IgD-negative memory B cell (primary cell): ENCODE measurements around the gene BUD23. TPM values are rescaled to one million over a fixed set of nuclear protein-coding genes. Genes with fewer than 3 reads are reported as not detected.

ENCODE experiments used
- H3K27ac Mint-ChIP-seq, 3 donors: one replicate each; pipeline ENCODE4 v1.8.0; 2020 to 2022; ENCODE audit warnings: mild to moderate bottlenecking in 3 of 3, mixed read lengths in 3 of 3, moderate library complexity in 1 of 3
- H3K27me3 Mint-ChIP-seq: one replicate; pipeline ENCODE4 v1.8.0; 2021; ENCODE audit warnings: mixed read lengths
- H3K36me3 Mint-ChIP-seq: one replicate; pipeline ENCODE4 v1.8.0; 2020; ENCODE audit warnings: mild to moderate bottlenecking, mixed read lengths
- H3K4me1 Mint-ChIP-seq, 3 donors: one replicate each; pipeline ENCODE4 v1.8.0; 2020 to 2022; ENCODE audit warnings: mixed read lengths in 3 of 3, mild to moderate bottlenecking in 1 of 3
- H3K4me3 Mint-ChIP-seq, 4 donors: one replicate each; pipeline ENCODE4 v1.8.0; 2020 to 2022; ENCODE audit warnings: mild to moderate bottlenecking in 4 of 4, mixed read lengths in 4 of 4, moderate library complexity in 3 of 4
- H3K9me3 Mint-ChIP-seq, 3 donors: one replicate each; pipeline ENCODE4 v1.8.0; 2020 to 2021; ENCODE audit warnings: mixed read lengths in 3 of 3, mild to moderate bottlenecking in 1 of 3
- polyA plus RNA-seq: library from polyadenylated mRNA; unstranded; fragments of 300-500 nt; fragmentation: Illumina TruSeq; gene quantifications from one replicate; pipeline ENCODE4 v1.2.3, GENCODE V29; 2021

BUD23 gene
- polyA plus RNA-seq, 1 donor from 2014 or later, result 137 TPM

GRCh38 chr7:73678862-73679261 is 4.5 kb upstream of the BUD23 start:
- Mint-ChIP-seq H3K36me3 (no peaks in the 10 kb centered on the region), H3K4me1 (peaks cover 15 to 16% (median 15%) of the 10 kb centered on the region in 3 donors), H3K4me3 (peak overlapping the region in 2 of 4 donors; percentile 25 to 81), H3K27ac (peak overlapping the region in 1 of 3 donors; percentile 25), H3K9me3 (no peaks in the 10 kb centered on the region), H3K27me3 (no peaks in the 10 kb centered on the region)

- H3K9me3 Mint-ChIP-seq, result no peaks in the 10 kb centered on the region
- H3K27me3 Mint-ChIP-seq, result no peaks in the 10 kb centered on the region
- H3K4me3 Mint-ChIP-seq, result peak overlapping the region in 1 of 4 donors; percentile 75
Measured at GRCh38 chr7:73679709-73680108, 3.7 kb upstream of the BUD23 start.

GRCh38 chr7:73680501-73680900 is 2.9 kb upstream of the BUD23 start:
- H3K4me1 Mint-ChIP-seq, result peaks cover 16 to 18% (median 17%) of the 10 kb centered on the region in 3 donors
- H3K4me3 Mint-ChIP-seq, result peak overlapping the region in 3 of 4 donors; percentile 12 to 98 (median 97)
- peak overlapping the region in 2 of 3 donors; percentile 20 to 61 for H3K27ac Mint-ChIP-seq
- H3K27me3 Mint-ChIP-seq, result no peaks in the 10 kb centered on the region
- H3K36me3 Mint-ChIP-seq, result no peaks in the 10 kb centered on the region
- no peaks in the 10 kb centered on the region for H3K9me3 Mint-ChIP-seq

More at GRCh38 chr7:73679709-73680108, 3.7 kb upstream of the BUD23 start:
- Mint-ChIP-seq H3K27ac (peak overlapping the region in 1 of 3 donors; percentile 25), H3K4me1 (peaks cover 16 to 18% (median 17%) of the 10 kb centered on the region in 3 donors), H3K36me3 (no peaks in the 10 kb centered on the region)

DNA sequence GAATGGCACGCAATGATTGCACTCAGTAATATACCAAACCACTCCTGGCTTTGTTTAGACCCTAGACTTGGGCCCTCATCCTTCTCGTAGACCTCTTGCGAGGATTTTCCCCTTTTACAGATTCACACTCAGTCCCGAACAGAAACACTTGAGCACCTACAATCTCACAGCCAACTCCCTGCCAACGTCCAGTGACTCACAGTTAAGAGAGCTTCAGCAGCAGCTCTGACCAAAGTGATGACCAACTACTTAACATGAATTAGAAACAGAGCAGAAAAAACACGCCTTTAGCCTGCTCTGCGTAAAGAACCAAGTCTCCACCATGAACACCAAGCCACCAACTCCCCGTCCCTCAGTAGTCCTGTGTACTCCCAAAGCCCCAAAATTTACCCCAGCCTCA is 2.4 kb upstream of the BUD23 start:
- Mint-ChIP-seq H3K9me3 (no peaks in the 10 kb centered on the region), H3K27ac (peak overlapping the region in 1 of 3 donors; percentile 61), H3K27me3 (no peaks in the 10 kb centered on the region), H3K4me3 (peak overlapping the region; percentile 65 to 98 (median 88)), H3K36me3 (no peaks in the 10 kb centered on the region), H3K4me1 (peaks cover 16 to 18% (median 18%) of the 10 kb centered on the region in 3 donors)

DNA sequence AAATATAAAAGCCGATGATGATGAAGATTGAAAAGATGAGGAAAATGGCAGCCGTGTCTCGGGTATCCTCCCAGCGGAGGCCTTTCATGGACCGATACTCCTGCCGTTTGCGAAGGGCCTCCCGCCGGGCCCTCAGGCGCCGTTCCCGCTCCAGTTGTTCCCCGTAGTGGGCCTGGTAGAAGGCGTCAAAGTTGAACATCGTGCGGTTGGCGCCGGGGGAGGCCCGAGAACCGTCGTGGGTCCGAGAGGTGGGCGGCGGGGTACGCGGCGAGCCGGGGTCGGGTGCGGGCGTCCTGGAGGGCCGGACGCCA is 697 bp upstream of the BUD23 start:
- peaks cover 16 to 18% (median 18%) of the 10 kb centered on the region in 3 donors for H3K4me1 Mint-ChIP-seq

GRCh38 chr7:73683788-73684693 is 644 bp downstream of the BUD23 start:
- Mint-ChIP-seq H3K9me3 (no peaks in the 10 kb centered on the region), H3K4me3 (peak overlapping the region; percentile 97 to 99 (median 98)), H3K36me3 (peaks cover 4% of the 10 kb centered on the region), H3K4me1 (peaks cover 16 to 22% (median 17%) of the 10 kb centered on the region in 3 donors), H3K27ac (peak overlapping the region; percentile 93 to 96 (median 96)), H3K27me3 (no peaks in the 10 kb centered on the region)

More for the DNA sequence above, 697 bp upstream of the BUD23 start:
- Mint-ChIP-seq H3K9me3 (no peaks in the 10 kb centered on the region), H3K36me3 (no peaks in the 10 kb centered on the region), H3K27ac (peak overlapping the region; percentile 23 to 96 (median 96)), H3K27me3 (no peaks in the 10 kb centered on the region), H3K4me3 (peak overlapping the region; percentile 97 to 99 (median 98))

DNA sequence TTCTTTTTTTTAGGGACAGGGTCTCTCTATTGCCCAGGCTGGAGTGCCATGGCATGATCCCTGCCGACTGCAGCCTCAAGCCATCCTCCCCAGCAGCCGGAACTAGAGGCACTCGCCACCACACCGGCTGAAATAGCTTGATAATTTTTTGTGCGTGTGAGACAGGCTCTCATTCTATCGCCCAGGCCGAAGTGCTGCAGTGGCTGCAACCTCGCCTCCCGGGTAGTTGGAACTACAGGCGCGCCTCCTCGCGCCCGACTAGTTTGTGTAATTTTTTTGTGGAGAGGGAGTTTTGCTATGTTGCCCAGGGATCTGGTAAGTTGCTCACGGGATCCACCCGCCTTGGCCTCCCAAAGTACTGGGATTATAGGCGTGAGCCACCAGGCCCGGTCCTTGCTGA is 1.9 kb downstream of the BUD23 start:
- no peaks in the 10 kb centered on the region for H3K27me3 Mint-ChIP-seq

GRCh38 chr7:73688288-73688687 is 4.9 kb downstream of the BUD23 start:
- Mint-ChIP-seq H3K27ac (peak overlapping the region in 1 of 3 donors; percentile 44), H3K27me3 (no peaks in the 10 kb centered on the region), H3K4me1 (peaks cover 6 to 13% (median 12%) of the 10 kb centered on the region in 3 donors), H3K9me3 (no peaks in the 10 kb centered on the region), H3K36me3 (peaks cover 10% of the 10 kb centered on the region), H3K4me3 (no peak overlapping the region)

More for the DNA sequence above, 1.9 kb downstream of the BUD23 start:
- Mint-ChIP-seq H3K4me3 (peak overlapping the region; percentile 39 to 98 (median 64)), H3K27ac (peak overlapping the region in 1 of 3 donors; percentile 45), H3K36me3 (peaks cover 4% of the 10 kb centered on the region), H3K9me3 (no peaks in the 10 kb centered on the region), H3K4me1 (peaks cover 16 to 27% (median 23%) of the 10 kb centered on the region in 3 donors)

- no peak overlapping the region for H3K27ac Mint-ChIP-seq
- H3K4me1 Mint-ChIP-seq, result peaks cover 0 to 10% (median 9%) of the 10 kb centered on the region in 3 donors
- H3K36me3 Mint-ChIP-seq, result peaks cover 10% of the 10 kb centered on the region
- no peak overlapping the region for H3K4me3 Mint-ChIP-seq
- no peaks in the 10 kb centered on the region for H3K27me3 Mint-ChIP-seq
- H3K9me3 Mint-ChIP-seq, result no peaks in the 10 kb centered on the region
Measured at GRCh38 chr7:73690646-73691045, 7.2 kb downstream of the BUD23 start.

DNA sequence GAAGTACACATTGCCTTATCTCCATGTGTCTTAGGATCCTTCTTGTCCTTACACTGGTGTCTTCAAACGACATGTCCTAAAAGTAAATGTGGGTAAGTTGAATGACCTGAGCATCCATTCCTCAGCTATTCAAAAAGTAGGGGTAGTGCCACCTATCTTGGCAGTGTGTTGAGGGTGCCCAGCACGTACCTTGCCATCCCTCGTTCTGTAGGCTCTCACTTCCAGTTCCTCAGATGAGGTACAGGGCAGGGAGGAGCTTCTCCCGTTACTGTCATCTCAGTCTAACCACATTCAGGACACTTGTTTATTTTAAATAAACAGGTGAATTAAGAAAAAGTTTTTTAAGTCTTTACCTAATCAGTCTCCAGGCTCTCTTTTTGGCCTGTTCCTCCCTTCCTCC is 13.0 kb downstream of the BUD23 start:
- Mint-ChIP-seq H3K27ac (no peak overlapping the region), H3K9me3 (no peaks in the 10 kb centered on the region), H3K27me3 (no peaks in the 10 kb centered on the region), H3K4me1 (peaks cover 0 to 2% (median 0%) of the 10 kb centered on the region in 3 donors), H3K36me3 (peaks cover 11% of the 10 kb centered on the region), H3K4me3 (no peak overlapping the region)

DNA sequence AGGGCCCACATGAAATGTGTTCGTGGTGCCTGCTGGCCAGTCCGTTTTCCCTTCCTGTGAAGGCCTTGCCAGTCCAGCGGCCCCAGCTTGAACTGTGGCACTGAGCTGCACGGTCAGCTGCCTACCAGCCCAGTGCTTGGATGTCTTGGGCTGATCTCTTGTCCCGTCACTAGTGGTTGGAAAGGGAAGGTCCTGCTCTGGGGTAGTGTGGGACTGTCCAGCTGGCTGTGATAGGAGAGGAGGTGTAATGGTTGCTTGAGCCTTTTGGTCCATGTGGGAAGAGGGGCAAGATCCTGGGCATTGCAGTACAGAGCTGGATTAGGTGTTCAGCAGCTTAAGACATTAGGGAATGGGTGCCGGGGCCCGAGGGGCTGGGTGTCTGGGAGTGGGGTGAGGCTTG is 15.0 kb downstream of the BUD23 start:
- Mint-ChIP-seq H3K4me3 (no peak overlapping the region), H3K27ac (no peak overlapping the region), H3K9me3 (no peaks in the 10 kb centered on the region), H3K4me1 (peaks cover 0 to 3% (median 0%) of the 10 kb centered on the region in 3 donors), H3K27me3 (peaks cover 4% of the 10 kb centered on the region), H3K36me3 (peaks cover 6% of the 10 kb centered on the region)

GRCh38 chr7:73699370-73700068 is 16.1 kb downstream of the BUD23 start:
- Mint-ChIP-seq H3K27me3 (peaks cover 5% of the 10 kb centered on the region), H3K4me3 (no peak overlapping the region), H3K27ac (no peak overlapping the region), H3K4me1 (peaks cover 0 to 3% (median 2%) of the 10 kb centered on the region in 3 donors), H3K9me3 (no peaks in the 10 kb centered on the region), H3K36me3 (peaks cover 6% of the 10 kb centered on the region)

DNA sequence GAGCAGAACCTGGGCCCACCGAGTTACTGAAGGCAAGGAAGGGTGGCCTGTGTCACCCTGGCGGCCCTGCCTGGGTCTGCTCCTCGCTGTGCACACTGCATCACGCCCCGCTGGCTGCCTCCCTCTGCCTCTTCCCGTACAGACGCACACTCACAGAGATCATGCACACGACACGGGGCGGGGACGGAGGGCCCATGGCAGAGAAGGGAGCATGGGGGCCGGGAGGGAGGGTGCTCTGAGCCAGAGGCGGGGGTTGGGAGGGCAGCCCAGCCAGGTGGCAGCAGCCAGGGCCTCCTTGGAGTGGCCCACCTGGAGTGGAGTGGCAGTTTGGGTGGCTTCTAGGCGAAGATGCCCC is 16.6 kb downstream of the BUD23 start:
- no peak overlapping the region for H3K27ac Mint-ChIP-seq
- no peak overlapping the region for H3K4me3 Mint-ChIP-seq
- H3K9me3 Mint-ChIP-seq, result no peaks in the 10 kb centered on the region
- peaks cover 0 to 3% (median 2%) of the 10 kb centered on the region in 3 donors for H3K4me1 Mint-ChIP-seq
- H3K36me3 Mint-ChIP-seq, result peaks cover 6% of the 10 kb centered on the region
- peaks cover 5% of the 10 kb centered on the region for H3K27me3 Mint-ChIP-seq

DNA sequence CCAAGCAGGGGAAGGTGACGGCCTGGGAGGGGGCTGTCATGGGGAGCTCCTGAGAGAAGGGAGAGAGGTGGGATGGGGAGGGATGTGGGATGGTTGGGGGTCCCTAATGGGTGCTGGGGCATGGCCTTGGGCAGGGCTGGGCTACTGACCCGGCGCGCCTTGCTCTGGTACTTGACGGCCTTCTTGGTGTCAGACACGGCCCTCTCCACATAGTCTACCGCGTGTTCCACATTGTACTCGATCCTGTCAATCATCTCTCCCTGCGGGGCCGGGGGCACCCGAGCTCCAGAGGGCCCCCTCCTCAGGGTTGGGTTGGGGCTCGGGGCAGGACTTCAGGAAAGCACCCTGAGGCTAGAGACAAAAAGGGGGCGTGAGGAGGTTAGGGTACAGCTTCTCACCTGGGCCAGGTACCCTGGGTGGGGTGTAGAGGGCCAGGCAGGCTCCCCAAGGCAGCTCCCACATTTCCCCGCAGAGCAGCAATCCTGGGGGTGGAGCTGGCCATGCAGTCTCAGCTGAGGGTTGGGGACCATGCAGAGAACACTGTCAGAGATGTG is 17.3 kb downstream of the BUD23 start:
- Mint-ChIP-seq H3K4me1 (peaks cover 0 to 3% (median 2%) of the 10 kb centered on the region in 3 donors), H3K9me3 (no peaks in the 10 kb centered on the region), H3K4me3 (no peak overlapping the region), H3K27ac (no peak overlapping the region), H3K36me3 (peaks cover 6% of the 10 kb centered on the region), H3K27me3 (peaks cover 5% of the 10 kb centered on the region)
